D721Med (cell line): ENCODE results near the gene CTU2.

ENCODE experiments used
- DNase-seq: peaks from one replicate; pipeline ENCODE4 v3.0.0; 2011; ENCODE audit warnings: low spot score; ENCODE audit not compliant: insufficient read length
- FAIRE-seq: peaks from 2 replicates; lab custom pipeline; 2011; peaks lifted over from hg19 to GRCh38; lab: Jason Lieb, UNC
- CTCF ChIP-seq: IDR thresholded peaks from 2 replicates; pipeline ENCODE4 v1.5.1; 2012; ENCODE audit warnings: mild to moderate bottlenecking, control low read depth; ENCODE audit not compliant: insufficient read depth; ENCODE audit errors: missing control alignments

Gene CTU2

GRCh38 chr16:88692861-88693260 lies 13.4 kb upstream of the CTU2 start:
- TF ChIP-seq CTCF, result no peak
- DNase-seq (no peak), FAIRE-seq (no peak)

- no peak for TF ChIP-seq CTCF
- no peak for FAIRE-seq
Observed at GRCh38 chr16:88693420-88694177, 12.7 kb upstream of the CTU2 start.

GRCh38 chr16:88694221-88695087 lies 11.8 kb upstream of the CTU2 start:
- FAIRE-seq (no peak), DNase-seq (no peak)
- TF ChIP-seq CTCF, result no peak

More at GRCh38 chr16:88693420-88694177, 12.7 kb upstream of the CTU2 start:
- DNase-seq, result no peak

GRCh38 chr16:88695218-88695617 lies 11.1 kb upstream of the CTU2 start:
- TF ChIP-seq CTCF, result no peak
- FAIRE-seq, result no peak
- DNase-seq, result no peak

GRCh38 chr16:88695753-88696152 lies 10.6 kb upstream of the CTU2 start:
- FAIRE-seq (no peak), DNase-seq (no peak)
- no peak for TF ChIP-seq CTCF

- TF ChIP-seq CTCF, result no peak
- DNase-seq, result no peak
Observed at GRCh38 chr16:88696441-88696840, 9.9 kb upstream of the CTU2 start.

More at GRCh38 chr16:88696441-88696840, 9.9 kb upstream of the CTU2 start:
- FAIRE-seq, result no peak
